Keratinocyte (primary cell): ENCODE data around the gene COL11A1. TPM values are rescaled to one million over a fixed set of nuclear protein-coding genes. Genes with fewer than 3 reads are reported as not detected.

Experiments
- DNase-seq: peaks from one replicate; pipeline ENCODE4 v3.0.0-alpha.2; 2011; ENCODE audit warnings: low read depth, missing footprints, low spot score
- FAIRE-seq: peaks from 2 replicates; lab custom pipeline; 2011; peaks lifted over from hg19 to GRCh38; lab: Jason Lieb, UNC
- H2AFZ ChIP-seq: 2 replicates; pipeline ENCODE4 v1.6.0; 2012; ENCODE audit warnings: low read length, control low read depth, inconsistent platforms; ENCODE audit not compliant: control insufficient read depth
- H3K27ac ChIP-seq: 2 replicates; pipeline ENCODE4 v1.5.1; 2011; ENCODE audit warnings: low read length; ENCODE audit not compliant: control insufficient read depth, insufficient read depth
- H3K27me3 ChIP-seq: 3 replicates; pipeline ENCODE4 v1.6.0; 2011; ENCODE audit warnings: low read length; ENCODE audit not compliant: control insufficient read depth, insufficient read depth; ENCODE audit errors: extremely low read depth
- H3K36me3 ChIP-seq, 2 experiments: 2 replicates in 1 of 2; 3 replicates in 1 of 2; pipeline ENCODE4 v1.5.1; 2011; ENCODE audit warnings: low read length in 2 of 2, mild to moderate bottlenecking in 1 of 2; ENCODE audit not compliant: control insufficient read depth in 2 of 2, insufficient read depth in 2 of 2; ENCODE audit errors: extremely low read depth in 1 of 2
- H3K4me1 ChIP-seq: 3 replicates; pipeline ENCODE4 v1.5.1; 2011; ENCODE audit warnings: low read length; ENCODE audit not compliant: control insufficient read depth, insufficient read depth; ENCODE audit errors: extremely low read depth
- H3K4me2 ChIP-seq: 3 replicates; pipeline ENCODE4 v1.6.0; 2011; ENCODE audit warnings: low read depth, low read length; ENCODE audit not compliant: control insufficient read depth, insufficient read depth; ENCODE audit errors: extremely low read depth
- H3K4me3 ChIP-seq, 3 experiments: fragments of 200-600 bp in 1 of 3; sonication (generic) in 1 of 3; 2 replicates in 2 of 3; 3 replicates in 1 of 3; pipeline ENCODE4 v1.5.1; 2011 to 2016; ENCODE audit warnings: low read length in 3 of 3, mild to moderate bottlenecking in 3 of 3, control low read depth in 2 of 3, inconsistent platforms in 1 of 3, low read depth in 1 of 3, mixed read lengths in 1 of 3, mixed run types in 1 of 3, moderate library complexity in 1 of 3; ENCODE audit not compliant: control insufficient read depth in 2 of 3, insufficient read depth in 2 of 3; ENCODE audit errors: extremely low read depth in 1 of 3
- H3K79me2 ChIP-seq: 2 replicates; pipeline ENCODE4 v1.6.0; 2012; ENCODE audit warnings: low read length; ENCODE audit not compliant: control insufficient read depth, insufficient read depth
- H3K9ac ChIP-seq: 3 replicates; pipeline ENCODE4 v1.6.0; 2011; ENCODE audit warnings: low read length; ENCODE audit not compliant: control insufficient read depth, insufficient read depth; ENCODE audit errors: extremely low read depth
- H3K9me1 ChIP-seq: 3 replicates; pipeline ENCODE4 v1.6.0; 2011; ENCODE audit warnings: low read length; ENCODE audit not compliant: control insufficient read depth, insufficient read depth; ENCODE audit errors: extremely low read depth
- H3K9me3 ChIP-seq: 2 replicates; pipeline ENCODE4 v1.5.1; 2012; ENCODE audit warnings: low read depth, low read length; ENCODE audit not compliant: control insufficient read depth
- H4K20me1 ChIP-seq: 3 replicates; pipeline ENCODE4 v1.6.0; 2011; ENCODE audit warnings: low read length; ENCODE audit not compliant: control insufficient read depth, insufficient read depth; ENCODE audit errors: extremely low read depth
- EZH2 ChIP-seq: IDR thresholded peaks from one replicate; pipeline ENCODE4 v1.6.1; 2012; ENCODE audit warnings: inconsistent platforms, mild to moderate bottlenecking, low read length, moderate library complexity
- dilution Hi-C: fragments of 300-500 bp; cut with MboI; formaldehyde crosslinking; loops from one replicate; pipeline ENCODE4 v1.7.0; 2020; ENCODE audit warnings: low sequenced_read_pairs; ENCODE audit not compliant: extremely low pct_ligation_motif_present
- polyA plus RNA-seq, 5 experiments: library from polyadenylated mRNA; depleted of rRNA in 3 of 5; stranded (reverse) in 3 of 5; stranded (forward) in 1 of 5; unstranded in 1 of 5; fragments of >200 nt; gene quantifications; 1 replicate in 1 of 5; 2 replicates in 3 of 5; 3 replicates in 1 of 5; pipeline versions ENCODE4 v1.2.1 to v1.2.3, GENCODE V29; 2011 to 2012; ENCODE audit warnings: missing spikeins in 2 of 5, low read depth in 1 of 5, low replicate concordance in 1 of 5
- TF ChIP-seq, protein P1 (sequence below), 3 experiments: IDR thresholded peaks in 1 of 3; conservative IDR thresholded peaks in 1 of 3; optimal IDR thresholded peaks in 1 of 3; 2 replicates in 2 of 3; 3 replicates in 1 of 3; pipeline versions ENCODE3 to v1.5.1; 2011; ENCODE audit warnings: low read length in 3 of 3, mild to moderate bottlenecking in 3 of 3, moderate library complexity in 2 of 3, control low read depth in 1 of 3, inconsistent platforms in 1 of 3; ENCODE audit not compliant: insufficient read depth in 2 of 3; ENCODE audit errors: extremely low read depth in 1 of 3

COL11A1 gene
- polyA plus RNA-seq, 1 donor (not counting 4 experiments of a cell fraction or from before 2014, with no cell fraction given): 0.37 TPM

DNA sequence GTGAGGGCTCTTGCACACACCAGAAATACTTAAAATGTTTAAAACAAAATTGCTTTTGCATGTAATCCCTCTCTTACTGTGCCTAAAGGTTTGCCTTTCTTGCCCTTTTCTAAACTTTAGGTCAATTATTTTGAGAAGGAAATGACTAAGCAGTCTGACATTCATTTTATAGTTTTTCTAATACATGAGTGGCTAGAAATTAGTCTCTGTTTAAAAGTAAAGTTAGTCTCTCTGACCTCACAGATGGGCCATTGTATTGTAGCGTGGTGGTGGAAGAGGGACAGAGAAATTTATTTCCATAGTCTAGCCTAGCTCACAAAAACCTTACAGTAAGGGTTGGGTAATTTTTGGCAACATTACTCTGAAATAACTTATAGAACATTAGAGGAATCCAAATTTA lies 3.6 kb upstream of the COL11A1 start:
- Histone ChIP-seq H3K4me1 (peaks cover 3% of the 10 kb centered on the region), H3K4me3 (no peak overlapping the region), H3K9me3 (no peaks in the 10 kb centered on the region), H3K4me2 (no peak overlapping the region), H2AFZ (no peak overlapping the region), H3K27me3 (peaks cover 7% of the 10 kb centered on the region), H3K9ac (no peak overlapping the region), H4K20me1 (no peaks in the 10 kb centered on the region), H3K27ac (no peak overlapping the region), H3K36me3 (no peaks in the 10 kb centered on the region), H3K9me1 (no peaks in the 10 kb centered on the region), H3K79me2 (no peaks in the 10 kb centered on the region)
- TF ChIP-seq EZH2: no peak
- TF ChIP-seq, protein P1, sequence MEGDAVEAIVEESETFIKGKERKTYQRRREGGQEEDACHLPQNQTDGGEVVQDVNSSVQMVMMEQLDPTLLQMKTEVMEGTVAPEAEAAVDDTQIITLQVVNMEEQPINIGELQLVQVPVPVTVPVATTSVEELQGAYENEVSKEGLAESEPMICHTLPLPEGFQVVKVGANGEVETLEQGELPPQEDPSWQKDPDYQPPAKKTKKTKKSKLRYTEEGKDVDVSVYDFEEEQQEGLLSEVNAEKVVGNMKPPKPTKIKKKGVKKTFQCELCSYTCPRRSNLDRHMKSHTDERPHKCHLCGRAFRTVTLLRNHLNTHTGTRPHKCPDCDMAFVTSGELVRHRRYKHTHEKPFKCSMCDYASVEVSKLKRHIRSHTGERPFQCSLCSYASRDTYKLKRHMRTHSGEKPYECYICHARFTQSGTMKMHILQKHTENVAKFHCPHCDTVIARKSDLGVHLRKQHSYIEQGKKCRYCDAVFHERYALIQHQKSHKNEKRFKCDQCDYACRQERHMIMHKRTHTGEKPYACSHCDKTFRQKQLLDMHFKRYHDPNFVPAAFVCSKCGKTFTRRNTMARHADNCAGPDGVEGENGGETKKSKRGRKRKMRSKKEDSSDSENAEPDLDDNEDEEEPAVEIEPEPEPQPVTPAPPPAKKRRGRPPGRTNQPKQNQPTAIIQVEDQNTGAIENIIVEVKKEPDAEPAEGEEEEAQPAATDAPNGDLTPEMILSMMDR (optimal IDR thresholded peaks at IDR 0.05 in 1 of 3, IDR thresholded peaks at IDR 0.05 in 1 of 3, conservative IDR thresholded peaks at IDR 0.05 in 1 of 3; ENCODE audit: extremely low read depth in 1 of 3, insufficient read depth in 2 of 3, low read length in 3 of 3): no peak
- dilution Hi-C loops: no loop called here
- no peak for FAIRE-seq
- no peak for DNase-seq

DNA sequence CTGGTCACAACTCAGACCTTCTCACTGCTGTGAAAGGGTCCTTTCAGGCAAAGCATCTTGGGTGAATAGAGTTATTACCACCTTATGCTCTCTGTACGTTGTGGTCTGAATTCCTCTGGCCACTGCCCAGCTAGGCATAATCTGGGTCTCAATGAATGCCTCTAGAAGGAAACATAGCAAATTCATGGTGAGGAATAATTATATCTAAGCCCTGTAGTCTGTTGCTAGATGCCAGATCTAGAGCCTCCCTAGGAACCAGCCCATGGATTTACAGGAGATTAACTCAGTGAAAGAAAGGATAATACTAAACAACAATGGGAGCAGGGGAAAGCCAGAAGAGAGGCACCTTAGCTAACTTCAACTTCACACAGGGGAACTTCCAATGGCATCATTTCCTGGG lies 2.4 kb upstream of the COL11A1 start:
- DNase-seq (no peak), FAIRE-seq (no peak)
- Histone ChIP-seq H3K9me1 (no peaks in the 10 kb centered on the region), H3K27me3 (peaks cover 7% of the 10 kb centered on the region), H3K9ac (no peak overlapping the region), H2AFZ (no peak overlapping the region), H3K9me3 (no peaks in the 10 kb centered on the region), H3K4me3 (no peak overlapping the region), H3K36me3 (no peaks in the 10 kb centered on the region), H3K79me2 (no peaks in the 10 kb centered on the region), H3K4me1 (peaks cover 3% of the 10 kb centered on the region), H4K20me1 (no peaks in the 10 kb centered on the region), H3K27ac (no peak overlapping the region), H3K4me2 (no peak overlapping the region)
- dilution Hi-C loops: no loop called here
- no peak for TF ChIP-seq EZH2
- TF ChIP-seq, protein P1 (optimal IDR thresholded peaks at IDR 0.05 in 1 of 3, IDR thresholded peaks at IDR 0.05 in 1 of 3, conservative IDR thresholded peaks at IDR 0.05 in 1 of 3; ENCODE audit: extremely low read depth in 1 of 3, insufficient read depth in 2 of 3, low read length in 3 of 3): no peak
